IMR-90 (cell line): ENCODE data around the gene PSMD8.
A peak's percentile ranks its signal among the peaks of the same experiment; 100 is the strongest.

ENCODE experiments used
- BHLHE40 ChIP-seq: fragments of 150-350 bp; IDR thresholded peaks from 2 replicates; pipeline ENCODE4 v1.6.1; 2016; ENCODE audit warnings: mild to moderate bottlenecking, low read depth, low read length
- MAFK ChIP-seq: IDR thresholded peaks from 2 replicates; pipeline ENCODE4 v1.6.1; 2012; ENCODE audit warnings: low read depth, low read length, improper control_type of control experiment
- MAZ ChIP-seq: IDR thresholded peaks from 2 replicates; pipeline ENCODE4 v1.6.1; 2012; ENCODE audit warnings: low read depth, mild to moderate bottlenecking, low read length, improper control_type of control experiment, moderate library complexity, borderline replicate concordance
- POLR2A ChIP-seq: IDR thresholded peaks from 2 replicates; pipeline ENCODE4 v1.6.1; 2012; ENCODE audit warnings: mild to moderate bottlenecking, low read depth, low read length
- TF ChIP-seq, protein P1 (sequence below): conservative IDR thresholded peaks from 2 replicates; pipeline ENCODE4 v1.5.1; 2012; ENCODE audit warnings: mild to moderate bottlenecking, low read depth, low read length, improper control_type of control experiment

DNA sequence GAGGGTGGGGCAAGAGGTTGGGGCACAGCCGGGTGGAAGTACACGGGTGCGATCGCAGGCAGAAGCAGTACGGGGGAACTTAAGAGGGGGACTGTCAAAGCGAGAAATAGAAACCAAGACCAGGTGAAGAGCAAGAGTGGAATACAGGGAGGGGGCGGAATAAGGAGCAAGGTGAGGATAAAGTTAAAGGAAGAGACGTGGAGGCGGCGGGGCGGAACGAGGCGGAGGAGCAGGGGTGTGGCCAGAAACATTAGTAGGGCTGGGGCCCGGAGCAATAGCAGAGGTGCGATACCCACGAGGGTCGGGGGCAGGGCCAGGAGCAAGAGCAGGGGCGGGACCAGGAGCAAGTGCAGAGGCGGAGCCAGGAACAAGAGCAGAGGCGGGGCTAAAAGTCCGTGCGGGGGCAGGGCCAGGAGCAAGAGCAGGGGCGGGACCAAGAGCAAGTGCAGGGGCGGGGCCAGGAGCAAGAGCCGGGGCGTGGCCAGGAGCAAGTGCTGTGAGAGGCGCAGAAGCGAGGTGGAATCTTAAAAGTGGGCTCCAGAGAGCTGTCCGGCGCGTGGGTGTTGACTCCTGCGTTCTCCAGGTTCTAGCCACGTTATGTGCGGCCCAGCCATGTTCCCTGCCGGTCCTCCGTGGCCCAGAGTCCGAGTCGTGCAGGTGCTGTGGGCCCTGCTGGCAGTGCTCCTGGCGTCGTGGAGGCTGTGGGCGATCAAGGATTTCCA lies 37.6 kb upstream of the PSMD8 start:
- TF ChIP-seq BHLHE40 = no peak
- TF ChIP-seq MAZ = peak; percentile 14; the same call in 1 of the 2 replicates
- TF ChIP-seq POLR2A = no peak
- TF ChIP-seq, protein P1, sequence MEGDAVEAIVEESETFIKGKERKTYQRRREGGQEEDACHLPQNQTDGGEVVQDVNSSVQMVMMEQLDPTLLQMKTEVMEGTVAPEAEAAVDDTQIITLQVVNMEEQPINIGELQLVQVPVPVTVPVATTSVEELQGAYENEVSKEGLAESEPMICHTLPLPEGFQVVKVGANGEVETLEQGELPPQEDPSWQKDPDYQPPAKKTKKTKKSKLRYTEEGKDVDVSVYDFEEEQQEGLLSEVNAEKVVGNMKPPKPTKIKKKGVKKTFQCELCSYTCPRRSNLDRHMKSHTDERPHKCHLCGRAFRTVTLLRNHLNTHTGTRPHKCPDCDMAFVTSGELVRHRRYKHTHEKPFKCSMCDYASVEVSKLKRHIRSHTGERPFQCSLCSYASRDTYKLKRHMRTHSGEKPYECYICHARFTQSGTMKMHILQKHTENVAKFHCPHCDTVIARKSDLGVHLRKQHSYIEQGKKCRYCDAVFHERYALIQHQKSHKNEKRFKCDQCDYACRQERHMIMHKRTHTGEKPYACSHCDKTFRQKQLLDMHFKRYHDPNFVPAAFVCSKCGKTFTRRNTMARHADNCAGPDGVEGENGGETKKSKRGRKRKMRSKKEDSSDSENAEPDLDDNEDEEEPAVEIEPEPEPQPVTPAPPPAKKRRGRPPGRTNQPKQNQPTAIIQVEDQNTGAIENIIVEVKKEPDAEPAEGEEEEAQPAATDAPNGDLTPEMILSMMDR = no peak
- no peak for TF ChIP-seq MAFK
